Bronchial epithelial cell (primary cell): ENCODE data around the gene INPP5B. TPM values are rescaled to one million over a fixed set of nuclear protein-coding genes. Genes with fewer than 3 reads are reported as not detected.

Experiments
- DNase-seq: peaks from one replicate; pipeline ENCODE4 v3.0.0-alpha.2; 2010; ENCODE audit warnings: low read depth
- FAIRE-seq: peaks from 2 replicates; lab custom pipeline; 2011; peaks lifted over from hg19 to GRCh38; lab: Jason Lieb, UNC
- H3K27me3 ChIP-seq: 2 replicates; pipeline ENCODE4 v1.5.1; 2011; ENCODE audit warnings: low read length; ENCODE audit not compliant: control insufficient read depth, insufficient read depth
- H3K36me3 ChIP-seq: 2 replicates; pipeline ENCODE4 v1.5.1; 2011; ENCODE audit warnings: low read length; ENCODE audit not compliant: control insufficient read depth, insufficient read depth
- H3K4me3 ChIP-seq: 2 replicates; pipeline ENCODE4 v1.5.1; 2011; ENCODE audit warnings: mild to moderate bottlenecking, low read depth, low read length, control low read depth
- CTCF ChIP-seq: IDR thresholded peaks from 2 replicates; pipeline ENCODE4 v1.5.1; 2011; ENCODE audit warnings: mild to moderate bottlenecking, moderate library complexity, low read length, control low read depth, inconsistent platforms; ENCODE audit not compliant: insufficient read depth, severe bottlenecking
- total RNA-seq: library from RNA; depleted of rRNA; stranded (reverse); fragments of >200 nt; gene quantifications from 2 replicates; pipeline ENCODE4 v1.2.1, GENCODE V29; 2014

Gene INPP5B
- total RNA-seq, 1 donor from 2014 or later: 8.4 TPM

- H3K36me3 ChIP-seq: peaks cover 3% of the 10 kb centered on the region
- DNase-seq (no peak), FAIRE-seq (no peak)
- no peak for TF ChIP-seq CTCF
- H3K4me3 ChIP-seq: no peak overlapping the region
- no peaks in the 10 kb centered on the region for H3K27me3 ChIP-seq
These were observed 100.1 kb downstream of the INPP5B start for GRCh38 chr1:37846647-37847339.

GRCh38 chr1:37845786-37846185 is 101.1 kb downstream of the INPP5B start:
- peaks cover 6% of the 10 kb centered on the region for H3K36me3 ChIP-seq
- no peak for FAIRE-seq
- TF ChIP-seq CTCF: no peak
- H3K27me3 ChIP-seq: no peaks in the 10 kb centered on the region
- no peak overlapping the region for H3K4me3 ChIP-seq
- no peak for DNase-seq

- no peak for FAIRE-seq
- no peak for TF ChIP-seq CTCF
- Histone ChIP-seq H3K4me3 (no peak overlapping the region), H3K27me3 (no peaks in the 10 kb centered on the region), H3K36me3 (peaks cover 7% of the 10 kb centered on the region)
- no peak for DNase-seq
These were observed 101.7 kb downstream of the INPP5B start for GRCh38 chr1:37845049-37845646.

GRCh38 chr1:37844536-37844935 is 102.3 kb downstream of the INPP5B start:
- FAIRE-seq: no peak
- no peaks in the 10 kb centered on the region for H3K27me3 ChIP-seq
- no peak overlapping the region for H3K4me3 ChIP-seq
- no peak for TF ChIP-seq CTCF
- H3K36me3 ChIP-seq: peaks cover 11% of the 10 kb centered on the region
- DNase-seq: no peak

GRCh38 chr1:37841652-37842051 is 105.2 kb downstream of the INPP5B start:
- Histone ChIP-seq H3K4me3 (no peak overlapping the region), H3K27me3 (no peaks in the 10 kb centered on the region), H3K36me3 (peaks cover 17% of the 10 kb centered on the region)
- no peak for FAIRE-seq
- no peak for DNase-seq
- TF ChIP-seq CTCF: no peak
